Fibroblast of peridontal ligament (primary cell): Measurements from ENCODE around the gene COL20A1.
A peak's percentile ranks its signal among the peaks of the same experiment; 100 is the strongest.

Experiments
- DNase-seq: peaks from one replicate; pipeline ENCODE4 v3.0.0-alpha.2; 2010; ENCODE audit errors: extremely low read depth

Gene COL20A1

GRCh38 chr20:63308218-63308911 is 15.4 kb downstream of the COL20A1 start:
- DNase-seq = no peak

- peak; percentile 14 for DNase-seq
Measured at GRCh38 chr20:63309261-63310071, 16.5 kb downstream of the COL20A1 start.

GRCh38 chr20:63310265-63310991 is 17.4 kb downstream of the COL20A1 start:
- DNase-seq = no peak

GRCh38 chr20:63311186-63311832 is 18.3 kb downstream of the COL20A1 start:
- DNase-seq = no peak

GRCh38 chr20:63311833-63312243 is 18.9 kb downstream of the COL20A1 start:
- DNase-seq = no peak

- no peak for DNase-seq
Measured at GRCh38 chr20:63312273-63312672, 19.3 kb downstream of the COL20A1 start.

GRCh38 chr20:63312690-63313348 is 19.8 kb downstream of the COL20A1 start:
- DNase-seq = no peak

- no peak for DNase-seq
Measured at GRCh38 chr20:63313349-63314014, 20.5 kb downstream of the COL20A1 start.

- no peak for DNase-seq
Measured at GRCh38 chr20:63314015-63314471, 21.1 kb downstream of the COL20A1 start.

- no peak for DNase-seq
Measured at GRCh38 chr20:63314566-63315239, 21.7 kb downstream of the COL20A1 start.

GRCh38 chr20:63315240-63315689 is 22.3 kb downstream of the COL20A1 start:
- DNase-seq = no peak

- DNase-seq = no peak
Measured at GRCh38 chr20:63315731-63316491, 22.9 kb downstream of the COL20A1 start.

- no peak for DNase-seq
Measured at GRCh38 chr20:63316502-63316921, 23.5 kb downstream of the COL20A1 start.

- no peak for DNase-seq
Measured at GRCh38 chr20:63317061-63317460, 24.1 kb downstream of the COL20A1 start.

GRCh38 chr20:63317601-63318291 is 24.8 kb downstream of the COL20A1 start:
- DNase-seq = no peak

- DNase-seq = no peak
Measured at GRCh38 chr20:63318391-63319163, 25.6 kb downstream of the COL20A1 start.

- no peak for DNase-seq
Measured at GRCh38 chr20:63319164-63320040, 26.4 kb downstream of the COL20A1 start.
